ENCODE results near the gene KAT6B. TPM values are rescaled to one million over a fixed set of nuclear protein-coding genes. Genes with fewer than 3 reads are reported as not detected.

Gene KAT6B
- total and polyA plus RNA-seq, 2 donors (not counting 1 experiment from before 2014, with no cell fraction given), result 3.9 to 37.8 TPM

DNA sequence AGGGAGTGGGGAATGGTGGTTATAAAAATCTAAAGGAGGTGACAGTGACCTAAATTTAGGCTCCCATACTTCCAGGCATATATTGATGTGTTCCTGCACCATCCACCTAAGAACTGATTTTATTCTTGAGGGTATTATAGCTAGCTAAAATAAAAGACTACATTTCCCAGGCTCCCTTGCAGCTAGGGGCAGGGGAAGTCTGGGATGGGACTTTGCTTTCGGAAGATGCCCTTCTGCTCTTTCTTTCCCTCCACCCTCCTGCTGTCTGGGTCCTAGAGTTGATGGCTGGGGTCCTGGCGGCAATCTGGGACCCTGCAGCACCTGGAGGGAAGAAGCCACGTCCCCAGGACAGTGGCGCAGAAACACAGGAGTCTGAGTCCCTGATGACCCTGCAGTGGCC is 231.3 kb downstream of the KAT6B start:
- Histone ChIP-seq H3K79me2 (ENCODE audit: control insufficient read depth, insufficient read depth, low read length) (no peaks in the 10 kb centered on the region), H3K27ac (ENCODE audit: insufficient read depth, low read length) (no peak overlapping the region), H3K9ac (ENCODE audit: insufficient read depth, low read length) (no peak overlapping the region), H3K4me1 (ENCODE audit: control insufficient read depth, extremely low read depth, insufficient read depth, low read length) (no peaks in the 10 kb centered on the region), H2AFZ (ENCODE audit: low read length) (peak overlapping the region; percentile 37), H4K20me1 (ENCODE audit: control insufficient read depth, extremely low read depth, insufficient read depth, low read length) (no peaks in the 10 kb centered on the region), H3K36me3 (ENCODE audit: control insufficient read depth, insufficient read depth, low read length) (no peaks in the 10 kb centered on the region), H3K27me3 (ENCODE audit: control insufficient read depth, insufficient read depth, low read length) (no peaks in the 10 kb centered on the region), H3K4me2 (ENCODE audit: extremely low read depth, insufficient read depth, low read length) (peak overlapping the region; percentile 11), H3K4me3 (replicated peaks in 1 of 4; ENCODE audit: control extremely low read depth in 1 of 4, insufficient read depth in 1 of 4, low read depth in 3 of 4, low read length in 4 of 4) (no peak overlapping the region), H3K9me3 (ENCODE audit: control insufficient read depth, insufficient read depth, low read depth, low read length) (no peaks in the 10 kb centered on the region)
- no peak for DNase-seq (ENCODE audit: low read depth in 2 of 2)
- no peak for TF ChIP-seq EZH2 (IDR thresholded peaks at IDR 0.05; ENCODE audit: low read length, missing control alignments)
- TF ChIP-seq CTCF (conservative IDR thresholded peaks at IDR 0.05 in 1 of 2, IDR thresholded peaks at IDR 0.05 in 1 of 2; ENCODE audit: low read depth in 1 of 2, low read length in 2 of 2), result no peak

- Histone ChIP-seq H3K4me2 (ENCODE audit: extremely low read depth, insufficient read depth, low read length) (peak overlapping the region; percentile 11), H3K36me3 (ENCODE audit: control insufficient read depth, insufficient read depth, low read length) (no peaks in the 10 kb centered on the region), H3K9ac (ENCODE audit: insufficient read depth, low read length) (no peak overlapping the region), H2AFZ (ENCODE audit: low read length) (peak overlapping the region; percentile 37), H3K9me3 (ENCODE audit: control insufficient read depth, insufficient read depth, low read depth, low read length) (no peaks in the 10 kb centered on the region), H3K4me1 (ENCODE audit: control insufficient read depth, extremely low read depth, insufficient read depth, low read length) (no peaks in the 10 kb centered on the region), H3K4me3 (replicated peaks in 1 of 4; ENCODE audit: control extremely low read depth in 1 of 4, insufficient read depth in 1 of 4, low read depth in 3 of 4, low read length in 4 of 4) (no peak overlapping the region), H3K27me3 (ENCODE audit: control insufficient read depth, insufficient read depth, low read length) (no peaks in the 10 kb centered on the region), H3K79me2 (ENCODE audit: control insufficient read depth, insufficient read depth, low read length) (no peaks in the 10 kb centered on the region), H3K27ac (ENCODE audit: insufficient read depth, low read length) (no peak overlapping the region), H4K20me1 (ENCODE audit: control insufficient read depth, extremely low read depth, insufficient read depth, low read length) (no peaks in the 10 kb centered on the region)
- TF ChIP-seq CTCF (conservative IDR thresholded peaks at IDR 0.05 in 1 of 2, IDR thresholded peaks at IDR 0.05 in 1 of 2; ENCODE audit: low read depth in 1 of 2, low read length in 2 of 2) (no peak), EZH2 (IDR thresholded peaks at IDR 0.05; ENCODE audit: low read length, missing control alignments) (no peak)
- peak in 1 of 2 donors; percentile 43 for DNase-seq (ENCODE audit: low read depth in 2 of 2)
Observed at GRCh38 chr10:75058161-75058560, 231.8 kb downstream of the KAT6B start.

DNA sequence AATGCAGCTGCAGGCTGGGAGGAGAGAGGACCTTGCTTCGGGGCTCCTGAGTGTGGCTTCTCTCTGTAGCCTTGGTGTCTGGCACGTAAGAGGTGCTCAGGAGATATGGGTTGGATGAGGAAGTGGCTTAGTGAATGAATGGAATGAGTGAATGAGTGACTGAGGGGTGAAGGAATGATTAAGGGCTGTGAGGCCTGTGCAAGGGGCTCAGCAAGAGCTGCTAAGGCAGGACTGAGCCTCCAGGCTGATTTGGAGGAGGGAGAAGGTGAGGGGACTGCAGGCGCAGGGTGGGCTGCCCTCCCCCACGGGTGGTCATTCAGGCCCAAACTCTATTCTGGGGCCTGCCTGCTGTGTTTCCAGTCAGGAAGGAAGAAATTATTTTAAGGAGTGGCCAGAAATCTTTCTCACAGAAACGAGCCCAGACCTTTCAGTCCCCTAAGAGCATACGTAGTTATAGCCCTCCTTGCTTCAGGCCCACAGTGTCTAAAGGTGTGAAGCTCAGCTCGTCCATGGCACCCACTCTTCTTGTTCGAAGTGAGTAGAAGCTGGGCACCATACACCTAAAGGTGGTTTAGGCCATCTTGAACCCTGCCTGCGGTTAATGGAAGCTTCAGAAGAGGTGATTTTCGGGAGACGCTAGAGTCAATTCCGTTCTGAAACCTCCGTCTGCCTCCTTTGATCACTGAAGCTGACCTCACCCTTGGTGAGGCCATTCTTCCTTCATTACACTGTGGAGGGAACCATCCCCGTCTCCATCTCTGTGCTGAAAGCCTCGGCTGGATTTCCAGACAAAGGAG is 235.5 kb downstream of the KAT6B start:
- no peaks in the 10 kb centered on the region for H3K9me3 ChIP-seq (ENCODE audit: control insufficient read depth, insufficient read depth, low read depth, low read length)
- no peaks in the 10 kb centered on the region for H3K27me3 ChIP-seq (ENCODE audit: control insufficient read depth, insufficient read depth, low read length)
- H3K4me2 ChIP-seq (ENCODE audit: extremely low read depth, insufficient read depth, low read length), result peak overlapping the region; percentile 25
- H3K36me3 ChIP-seq (ENCODE audit: control insufficient read depth, insufficient read depth, low read length), result no peaks in the 10 kb centered on the region
- no peak for DNase-seq (ENCODE audit: low read depth in 2 of 2)
- TF ChIP-seq EZH2 (IDR thresholded peaks at IDR 0.05; ENCODE audit: low read length, missing control alignments) (no peak), CTCF (conservative IDR thresholded peaks at IDR 0.05 in 1 of 2, IDR thresholded peaks at IDR 0.05 in 1 of 2; ENCODE audit: low read depth in 1 of 2, low read length in 2 of 2) (no peak)
- H3K4me1 ChIP-seq (ENCODE audit: control insufficient read depth, extremely low read depth, insufficient read depth, low read length), result no peaks in the 10 kb centered on the region
- no peak overlapping the region for H3K4me3 ChIP-seq (replicated peaks in 1 of 4; ENCODE audit: control extremely low read depth in 1 of 4, insufficient read depth in 1 of 4, low read depth in 3 of 4, low read length in 4 of 4)
- no peaks in the 10 kb centered on the region for H3K79me2 ChIP-seq (ENCODE audit: control insufficient read depth, insufficient read depth, low read length)
- no peaks in the 10 kb centered on the region for H4K20me1 ChIP-seq (ENCODE audit: control insufficient read depth, extremely low read depth, insufficient read depth, low read length)
- H2AFZ ChIP-seq (ENCODE audit: low read length), result peak overlapping the region; percentile 57
- H3K27ac ChIP-seq (ENCODE audit: insufficient read depth, low read length), result no peak overlapping the region
- H3K9ac ChIP-seq (ENCODE audit: insufficient read depth, low read length), result no peak overlapping the region

All from fibroblast of lung (primary cell).